Psoas muscle (tissue), 8 donors: ENCODE data around the gene B3GNT7. TPM values are rescaled to one million over a fixed set of nuclear protein-coding genes. Genes with fewer than 3 reads are reported as not detected.
A peak's percentile ranks its signal among the peaks of the same experiment; 100 is the strongest.

ENCODE experiments used
- ATAC-seq, 4 donors: fragments of 200-7000 bp; cut with Tn5 transposase; one replicate each; pipeline ENCODE4 v1.9.1; 2020; ENCODE audit warnings: moderate library complexity in 3 of 4, mild to moderate bottlenecking in 2 of 4
- DNase-seq, 2 donors: peaks; one replicate each; pipeline ENCODE4 v3.0.0-alpha.2; 2020
- H3K27ac ChIP-seq: fragments of 200-600 bp; one replicate; pipeline ENCODE4 v1.8.0; 2022
- H3K27me3 ChIP-seq, 3 donors: fragments of 200-600 bp in 1 of 3; one replicate each; pipeline versions ENCODE4 v1.6.1 to v1.8.0; 2013 to 2022; ENCODE audit warnings: low read length in 2 of 3, mild to moderate bottlenecking in 2 of 3, moderate library complexity in 1 of 3; ENCODE audit not compliant: insufficient read depth in 3 of 3
- H3K36me3 ChIP-seq, 2 donors: fragments of 200-600 bp in 1 of 2; one replicate each; pipeline versions ENCODE4 v1.6.1 to v1.8.0; 2013 to 2022; ENCODE audit warnings: low read depth in 1 of 2, mild to moderate bottlenecking in 1 of 2, moderate library complexity in 1 of 2; ENCODE audit not compliant: insufficient read depth in 1 of 2
- H3K4me1 ChIP-seq: fragments of 200-600 bp; one replicate; pipeline ENCODE4 v1.8.0; 2022
- H3K4me3 ChIP-seq: fragments of 200-600 bp; one replicate; pipeline ENCODE4 v1.8.0; 2022; ENCODE audit warnings: mild to moderate bottlenecking
- H3K9me3 ChIP-seq: fragments of 200-600 bp; one replicate; pipeline ENCODE4 v1.8.0; 2022
- WGBS, 3 donors: extraction: QIAGEN DNeasy Blood & Tissue Kit; methylation state at CpG; one replicate each; pipeline versions ENCODE4 v1.1.6 to v1.1.7; 2013; 5-methylcytosine and 5-hydroxymethylcytosine counted together
- intact Hi-C, 2 donors: fragments of 100-400 bp; cut with DNase I; formaldehyde crosslinking; loops; one replicate each; pipeline versions ENCODE4 v1.11.0 to v1.14.2; 2022
- polyA plus RNA-seq, 3 donors: library from polyadenylated mRNA; stranded (reverse); fragments of 200-250 nt; gene quantifications; one replicate each; pipeline ENCODE4 v1.2.3, GENCODE V29; 2013
- total RNA-seq, 4 donors: library from RNA; stranded (reverse); fragmentation: NEBNext Ultra II Directional in 2 of 4; extraction: Animal tissue kit (Norgen Biotek cat#: 25700) in 2 of 4; gene quantifications; one replicate each; pipeline versions ENCODE4 v1.2.1 to v1.2.4, GENCODE V29; 2021 to 2023
- TF ChIP-seq, protein P1 (sequence below): fragments of 200-600 bp; IDR thresholded peaks from one replicate; pipeline ENCODE4 v1.8.0; 2022; ENCODE audit warnings: antibody characterized with exemption
- donor health status: healthy with polysubstance abuse.
- donor health status: DM: no; HTN: no; CAD: no; lungs with moderate emphysema.
- donor health status: Bipolar disorder and iron deficiency.
- donor health status: healthy.
- donor health status: DM: yes; HTN: yes; CAD: no.
- donor health status: DM: no; HTN: no; CAD: no.
- donor health status: DM: no; HTN: no; CAD: no.
- donor health status: DM: yes; HTN: yes; CAD: no.

B3GNT7 gene
- total and polyA plus RNA-seq, 7 donors: 0.03 to 1.7 (median 0.29) TPM

GRCh38 chr2:231378026-231378722 is 17.3 kb upstream of the B3GNT7 start:
- DNase-seq (no peak), ATAC-seq (peak in 3 of 4 donors; percentile 37 to 74 (median 60))
- TF ChIP-seq, protein P1, sequence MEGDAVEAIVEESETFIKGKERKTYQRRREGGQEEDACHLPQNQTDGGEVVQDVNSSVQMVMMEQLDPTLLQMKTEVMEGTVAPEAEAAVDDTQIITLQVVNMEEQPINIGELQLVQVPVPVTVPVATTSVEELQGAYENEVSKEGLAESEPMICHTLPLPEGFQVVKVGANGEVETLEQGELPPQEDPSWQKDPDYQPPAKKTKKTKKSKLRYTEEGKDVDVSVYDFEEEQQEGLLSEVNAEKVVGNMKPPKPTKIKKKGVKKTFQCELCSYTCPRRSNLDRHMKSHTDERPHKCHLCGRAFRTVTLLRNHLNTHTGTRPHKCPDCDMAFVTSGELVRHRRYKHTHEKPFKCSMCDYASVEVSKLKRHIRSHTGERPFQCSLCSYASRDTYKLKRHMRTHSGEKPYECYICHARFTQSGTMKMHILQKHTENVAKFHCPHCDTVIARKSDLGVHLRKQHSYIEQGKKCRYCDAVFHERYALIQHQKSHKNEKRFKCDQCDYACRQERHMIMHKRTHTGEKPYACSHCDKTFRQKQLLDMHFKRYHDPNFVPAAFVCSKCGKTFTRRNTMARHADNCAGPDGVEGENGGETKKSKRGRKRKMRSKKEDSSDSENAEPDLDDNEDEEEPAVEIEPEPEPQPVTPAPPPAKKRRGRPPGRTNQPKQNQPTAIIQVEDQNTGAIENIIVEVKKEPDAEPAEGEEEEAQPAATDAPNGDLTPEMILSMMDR: no peak
- Histone ChIP-seq H3K4me1 (no peaks in the 10 kb centered on the region), H3K4me3 (no peak overlapping the region), H3K27ac (no peak overlapping the region), H3K9me3 (no peaks in the 10 kb centered on the region), H3K27me3 (peaks cover 0 to 5% (median 0%) of the 10 kb centered on the region in 3 donors), H3K36me3 (no peaks in the 10 kb centered on the region)
- 50 to 54% (median 54%) methylated on average over 13 of the region's 13 CpGs for WGBS, 3 donors
- intact Hi-C loops: no loop called here

- DNase-seq: no peak
- Histone ChIP-seq H3K4me3 (no peak overlapping the region), H3K36me3 (no peaks in the 10 kb centered on the region), H3K27me3 (peaks cover 0 to 5% (median 0%) of the 10 kb centered on the region in 3 donors), H3K9me3 (no peaks in the 10 kb centered on the region), H3K4me1 (no peaks in the 10 kb centered on the region), H3K27ac (no peak overlapping the region)
- WGBS, 3 donors: 86 to 89% (median 88%) methylated on average over 21 of the region's 21 CpGs
- no peak for ATAC-seq
- TF ChIP-seq, protein P1: no peak
- intact Hi-C loops: no loop called here
Observed at GRCh38 chr2:231379266-231380215, 16.0 kb upstream of the B3GNT7 start.

DNA sequence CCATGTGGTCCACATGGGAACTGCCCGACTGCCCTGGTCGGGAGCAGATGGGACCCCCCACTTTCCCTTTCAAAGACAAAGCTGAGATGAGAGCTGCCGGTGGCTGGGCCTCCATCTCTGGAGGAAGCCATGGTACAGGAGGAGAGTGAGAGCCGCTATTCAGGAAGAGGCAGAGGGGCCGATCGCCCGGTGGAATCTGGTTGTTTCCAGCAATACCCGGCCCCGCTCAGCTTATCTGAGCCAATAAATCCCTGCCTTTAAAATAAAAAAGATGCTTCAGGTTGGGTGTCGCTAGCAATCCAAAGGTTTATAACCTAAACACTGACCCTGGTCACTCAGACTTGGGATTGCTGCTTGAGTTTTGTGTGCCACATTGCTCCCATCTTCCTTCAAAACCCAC is 15.2 kb upstream of the B3GNT7 start:
- TF ChIP-seq, protein P1: no peak
- Histone ChIP-seq H3K27ac (no peak overlapping the region), H3K4me1 (no peaks in the 10 kb centered on the region), H3K36me3 (no peaks in the 10 kb centered on the region), H3K9me3 (no peaks in the 10 kb centered on the region), H3K27me3 (no peaks in the 10 kb centered on the region), H3K4me3 (no peak overlapping the region)
- 87 to 92% (median 89%) methylated on average over 10 of the region's 10 CpGs for WGBS, 3 donors
- intact Hi-C loops: no loop called here
- ATAC-seq: no peak
- DNase-seq: no peak

DNA sequence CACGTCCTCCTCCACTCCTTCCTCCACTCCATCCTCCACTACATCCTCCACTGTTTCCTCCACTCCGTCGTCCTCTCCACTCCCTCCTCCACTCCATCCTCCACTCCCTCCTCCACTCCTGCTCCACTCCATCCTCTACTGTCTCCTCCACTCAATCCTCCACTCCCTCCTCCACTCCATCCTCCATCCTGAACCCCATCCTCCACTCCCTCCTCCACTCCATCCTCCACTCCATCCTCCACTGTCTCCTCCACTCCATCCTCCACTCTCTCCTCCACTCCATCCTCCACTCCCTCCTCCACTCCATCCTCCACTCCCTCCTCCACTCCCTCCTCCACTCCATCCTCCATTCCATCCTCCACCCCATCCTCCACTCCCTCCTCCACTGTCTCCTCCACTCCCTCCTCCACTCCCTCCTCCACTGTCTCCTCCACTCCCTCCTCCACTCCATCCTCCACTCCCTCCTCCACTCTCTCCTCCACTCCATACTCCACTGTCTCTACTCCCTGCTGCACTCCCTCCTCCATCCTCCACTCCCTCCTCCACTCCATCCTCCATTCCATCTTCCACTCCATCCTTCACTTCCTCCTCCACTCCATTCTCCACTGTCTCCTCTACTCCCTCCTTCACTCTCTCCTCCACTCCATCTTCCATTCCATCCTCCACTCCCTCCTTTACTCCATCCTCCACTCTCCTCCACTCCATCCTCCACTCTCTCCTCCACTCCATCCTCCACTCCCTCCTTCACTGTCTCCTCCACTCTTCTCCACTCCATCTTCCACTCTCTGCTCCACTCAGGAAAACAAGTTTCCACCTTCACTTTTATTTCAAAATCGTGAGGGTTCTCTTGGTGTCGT is 14.3 kb upstream of the B3GNT7 start:
- Histone ChIP-seq H3K36me3 (no peaks in the 10 kb centered on the region), H3K4me3 (no peak overlapping the region), H3K9me3 (no peaks in the 10 kb centered on the region), H3K4me1 (no peaks in the 10 kb centered on the region), H3K27me3 (no peaks in the 10 kb centered on the region), H3K27ac (no peak overlapping the region)
- DNase-seq (no peak), ATAC-seq (no peak)
- WGBS, 3 donors: 81 to 85% (median 81%) methylated on average over 5 of the region's 5 CpGs
- TF ChIP-seq, protein P1: no peak
- intact Hi-C loops: no loop called here
